Activated CD8-positive, alpha-beta memory T cell treated with anti-CD3 and anti-CD28 coated beads, Interleukin-2, amount 50 U/mL, for 1 hour (primary cell): Measurements from ENCODE around the gene SLCO2A1.

Source experiments
- DNase-seq: peaks from one replicate; pipeline ENCODE4 v3.0.0-alpha.2; 2020; ENCODE audit errors: extremely low read depth

Gene SLCO2A1

DNA sequence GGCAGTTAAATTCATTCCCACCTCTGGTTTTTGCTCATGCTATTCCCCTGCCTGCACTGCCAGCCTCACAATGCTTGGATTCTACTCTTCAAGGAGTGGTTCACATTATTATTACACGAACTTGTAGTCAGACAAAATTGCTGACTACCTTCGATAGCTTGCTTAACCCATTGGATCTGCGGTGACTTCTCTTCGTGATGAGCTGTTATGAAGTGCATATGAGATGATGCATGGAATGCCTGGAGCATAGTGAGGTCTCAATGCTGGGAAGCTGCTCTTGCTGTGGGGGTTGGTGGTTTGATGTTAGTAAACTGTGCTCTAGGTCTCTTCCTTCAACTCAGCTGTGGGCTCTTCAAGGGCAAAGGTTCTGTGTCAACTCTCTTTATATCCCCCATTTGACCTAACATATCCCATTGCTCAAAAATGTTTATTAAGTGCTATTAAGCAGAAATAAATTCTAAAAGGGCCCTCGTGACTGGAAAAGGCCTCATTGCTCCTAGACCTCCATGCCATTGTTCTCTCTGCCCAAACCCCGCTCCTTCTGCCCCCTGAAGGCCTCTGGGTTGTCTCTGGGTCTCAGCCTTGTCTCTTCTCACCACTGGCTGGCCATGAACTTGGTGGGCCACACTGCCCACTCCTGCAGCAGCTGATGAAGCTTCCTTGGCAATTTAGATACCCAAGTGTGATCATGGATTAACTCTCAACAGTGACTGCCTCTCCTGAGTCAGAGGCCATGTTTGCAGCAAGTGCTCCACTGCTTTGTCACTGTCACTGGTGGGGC lies 4.5 kb upstream of the SLCO2A1 start:
- DNase-seq: no peak

DNA sequence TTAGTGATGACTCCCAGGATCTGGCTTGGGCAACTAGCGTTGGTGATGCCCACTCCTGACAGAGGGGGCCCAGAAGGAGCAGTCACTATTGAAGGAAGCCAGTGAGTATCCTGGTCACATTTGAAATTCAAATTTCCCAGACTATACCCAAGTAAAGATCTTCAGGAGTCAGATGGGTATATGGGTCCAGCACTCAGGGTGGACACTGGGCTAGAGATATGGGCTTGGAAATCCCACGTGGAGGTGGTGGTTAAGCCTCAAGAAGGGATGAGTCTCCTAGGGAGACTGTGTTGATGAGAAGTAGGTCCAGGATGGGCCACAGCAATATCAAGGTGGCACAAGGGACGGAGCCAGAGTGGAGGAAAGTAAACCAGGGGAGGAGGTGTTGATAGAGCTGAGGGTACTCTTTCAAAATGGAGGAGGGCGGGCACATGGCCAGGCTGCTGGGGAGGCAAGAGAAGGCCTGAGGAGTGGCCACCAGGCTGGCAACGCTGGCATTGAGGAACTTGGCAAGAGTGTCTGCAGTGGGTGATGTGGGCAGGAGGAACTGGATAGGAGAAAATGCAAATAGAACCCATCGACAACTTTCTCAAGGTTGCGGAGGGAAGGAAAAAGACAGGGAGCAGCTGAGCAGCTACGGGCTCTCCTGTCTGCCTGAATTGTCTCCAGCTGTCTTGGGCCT lies 3.7 kb upstream of the SLCO2A1 start:
- no peak for DNase-seq

DNA sequence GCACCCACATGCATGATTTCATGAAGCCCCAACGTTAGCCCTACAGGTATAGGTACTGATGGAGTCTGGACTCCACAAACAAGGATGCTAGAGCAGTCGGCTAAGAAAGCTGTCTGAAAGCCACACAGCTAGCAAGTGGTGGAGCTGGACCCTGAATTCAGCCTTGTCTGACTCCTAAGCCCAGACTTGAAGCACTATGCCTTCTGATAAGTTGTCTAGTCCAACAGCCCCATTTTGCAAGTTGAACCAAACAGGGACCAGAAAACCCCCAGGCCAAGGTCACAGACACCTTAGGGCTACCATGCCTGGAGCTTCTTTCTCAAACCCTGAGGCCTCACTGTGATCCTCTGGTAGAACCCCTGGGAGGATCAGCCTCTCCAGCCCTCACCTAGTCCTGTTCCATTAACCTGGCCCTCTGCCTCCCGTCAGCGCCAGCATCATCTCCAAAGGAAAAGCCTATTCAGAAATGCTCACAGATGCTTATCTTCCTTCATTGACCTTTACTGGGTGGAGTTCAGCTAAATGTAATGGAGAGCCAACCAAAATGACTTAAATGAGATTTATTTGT lies 1.7 kb upstream of the SLCO2A1 start:
- no peak for DNase-seq

DNA sequence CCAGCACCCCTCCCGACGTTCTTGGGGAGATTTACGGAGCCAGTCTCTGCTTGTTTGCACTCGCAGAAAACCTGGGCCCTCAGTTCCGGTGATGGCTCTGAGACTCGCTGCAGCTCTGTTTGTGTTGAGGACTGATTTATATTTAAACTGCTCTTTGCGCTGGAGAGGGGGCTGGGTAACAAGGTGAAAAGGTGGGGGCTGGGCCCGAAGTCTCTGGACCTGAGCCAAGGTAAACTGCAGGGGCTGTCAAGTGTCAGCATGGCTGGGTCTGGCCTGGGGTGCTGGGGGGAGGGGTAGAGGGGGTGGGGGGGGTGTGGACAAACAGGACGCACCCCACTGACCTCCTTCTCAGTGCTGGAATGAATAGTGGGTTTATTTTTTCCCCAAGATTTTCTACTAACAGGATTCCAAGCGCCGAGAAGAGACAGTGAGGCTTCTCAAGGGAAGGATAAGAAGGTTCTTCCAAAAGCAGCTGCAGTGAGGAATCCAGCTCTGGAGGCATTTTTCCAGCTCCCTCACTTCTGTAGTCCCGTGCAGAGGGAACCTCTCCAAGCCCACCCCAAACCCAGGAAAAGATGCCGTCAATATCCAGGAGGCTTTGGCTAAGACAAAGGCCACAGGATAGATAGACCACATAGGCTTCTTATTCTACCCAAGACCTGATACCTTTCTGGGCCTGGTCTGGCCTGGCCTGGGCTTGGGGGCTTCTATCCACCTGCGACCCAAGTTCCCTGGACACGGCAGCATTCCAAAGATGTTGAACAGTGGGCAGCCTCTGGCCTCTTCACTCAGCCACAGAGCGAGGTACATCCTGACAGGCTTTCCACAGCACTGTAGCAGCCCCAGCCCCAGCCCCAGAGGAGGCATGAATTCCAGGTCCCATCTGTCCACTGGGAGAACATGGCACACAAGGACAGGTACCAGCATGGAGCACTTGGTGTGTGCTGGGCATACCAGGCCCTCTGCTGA lies 938 bp upstream of the SLCO2A1 start:
- no peak for DNase-seq

DNA sequence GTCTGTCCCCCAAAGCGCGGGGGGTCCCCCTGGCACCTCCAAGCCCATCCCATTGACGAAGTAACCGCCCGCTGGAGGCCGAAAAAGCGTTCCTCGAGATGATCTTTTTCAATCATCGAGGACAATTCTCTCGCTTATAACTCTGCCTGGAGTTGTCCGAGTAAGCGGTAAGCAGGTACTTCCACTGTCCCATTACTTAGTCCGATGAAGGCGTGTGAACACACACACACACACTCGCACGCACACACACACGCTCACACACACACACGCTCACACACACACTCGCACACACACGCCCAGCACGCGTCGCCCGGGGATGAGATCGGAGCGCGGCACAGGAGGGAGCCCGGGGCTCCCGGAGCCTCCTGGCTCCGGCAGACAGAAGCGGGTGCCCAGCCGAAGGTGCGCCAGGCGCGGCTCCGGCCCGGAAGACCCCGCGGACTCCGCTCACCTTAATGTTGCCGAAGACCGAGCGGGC lies 430 bp downstream of the SLCO2A1 start:
- DNase-seq: no peak

DNA sequence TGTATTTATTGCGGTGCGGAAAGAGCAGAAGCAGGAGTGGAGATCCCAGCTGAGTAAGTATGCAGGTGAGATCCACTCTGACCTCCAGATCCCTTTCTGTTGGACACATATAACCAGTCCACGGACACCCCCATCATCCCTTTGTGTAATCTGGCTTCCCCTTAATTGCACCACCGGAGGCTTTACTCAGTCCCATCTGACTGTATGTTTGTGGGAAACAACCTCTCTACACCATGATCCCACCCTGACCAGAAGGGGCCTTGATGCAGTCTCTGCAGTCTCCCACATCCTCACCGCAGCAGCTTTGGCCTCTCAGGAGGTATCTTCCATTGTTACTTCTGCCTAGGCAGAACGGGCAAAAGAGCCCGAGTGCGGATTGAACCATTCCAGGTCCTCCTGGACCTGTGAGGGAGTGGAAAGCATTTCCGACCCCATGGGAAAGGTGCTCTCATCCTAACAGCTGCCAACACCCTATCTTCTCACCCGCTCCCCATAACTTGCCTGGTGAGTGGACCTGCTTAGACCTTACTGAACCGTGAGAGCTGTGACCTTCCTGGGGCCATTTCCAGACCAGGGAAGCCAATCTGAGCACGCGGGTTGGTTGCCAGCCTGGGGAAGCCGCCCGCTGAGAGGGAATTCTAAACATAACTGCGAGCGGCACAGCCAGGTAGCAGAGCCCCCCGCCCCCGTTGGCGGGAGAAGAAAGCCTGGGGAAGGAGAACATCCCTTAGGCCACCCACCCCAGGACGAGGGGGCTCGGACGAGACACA lies 1.1 kb downstream of the SLCO2A1 start:
- DNase-seq: no peak

DNA sequence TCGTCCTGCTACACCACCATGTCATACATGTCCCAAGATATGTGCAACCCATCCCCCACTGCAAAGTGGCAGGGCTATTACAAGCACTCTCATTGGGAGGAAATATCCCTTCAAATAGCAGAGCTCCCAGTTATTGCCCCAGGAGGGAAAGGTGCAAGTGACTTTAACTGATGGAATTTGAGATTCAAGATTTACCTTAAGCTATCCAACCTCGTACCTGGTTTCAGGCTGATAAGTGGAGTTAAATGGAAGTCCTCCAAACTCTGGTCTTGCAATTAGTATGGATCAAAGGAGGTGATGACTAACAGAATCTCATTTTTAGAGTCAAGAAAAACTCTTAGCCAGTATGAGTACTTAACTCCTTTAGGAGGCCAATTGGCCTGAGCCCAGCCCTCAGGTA lies 2.1 kb downstream of the SLCO2A1 start:
- DNase-seq: no peak

DNA sequence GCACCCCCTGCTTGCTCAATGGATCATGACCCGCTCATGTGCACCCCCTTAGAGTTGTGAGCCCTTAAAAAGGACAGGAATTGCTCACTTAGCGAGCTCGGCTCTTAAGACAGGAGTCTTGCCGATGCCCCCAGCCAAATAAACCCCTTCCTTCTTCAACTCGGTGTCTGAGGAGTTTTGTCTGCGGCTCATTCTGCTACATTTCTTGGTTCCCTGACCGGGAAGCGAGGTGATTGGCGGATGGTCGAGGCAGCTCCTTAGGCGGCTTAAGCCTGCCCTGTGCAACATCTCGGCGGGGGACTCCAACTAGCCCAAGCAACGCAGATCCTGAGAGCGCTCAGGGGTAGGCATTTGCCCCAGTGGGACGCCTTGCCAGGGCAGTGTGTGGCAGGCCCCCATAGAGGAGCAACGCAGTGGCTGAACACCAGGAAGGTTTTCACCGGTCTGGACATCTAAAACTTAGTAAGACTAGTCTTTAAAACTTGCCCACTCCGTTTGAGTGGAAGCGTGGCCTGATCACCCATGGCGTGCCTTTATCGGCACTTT lies 9.5 kb downstream of the SLCO2A1 start:
- no peak for DNase-seq

DNA sequence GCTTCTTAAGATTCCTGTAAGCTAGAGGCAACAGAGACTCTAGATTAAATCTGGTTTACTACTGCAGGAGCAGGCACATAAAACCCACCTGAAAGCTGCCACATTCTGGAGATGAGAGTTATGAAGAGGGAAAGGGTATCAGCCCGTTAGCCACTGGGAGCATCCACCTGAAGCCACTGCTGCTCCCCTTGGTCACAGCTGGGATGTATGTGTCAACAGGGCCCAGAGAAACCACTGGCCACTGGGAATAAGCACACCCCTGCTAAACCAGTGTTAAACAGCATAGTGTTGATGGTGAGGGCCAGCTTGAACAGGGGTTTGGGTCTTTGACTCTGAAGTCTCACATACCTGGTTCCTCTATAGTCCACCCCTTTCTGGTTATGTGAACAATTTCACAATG lies 10.9 kb downstream of the SLCO2A1 start:
- DNase-seq: no peak

DNA sequence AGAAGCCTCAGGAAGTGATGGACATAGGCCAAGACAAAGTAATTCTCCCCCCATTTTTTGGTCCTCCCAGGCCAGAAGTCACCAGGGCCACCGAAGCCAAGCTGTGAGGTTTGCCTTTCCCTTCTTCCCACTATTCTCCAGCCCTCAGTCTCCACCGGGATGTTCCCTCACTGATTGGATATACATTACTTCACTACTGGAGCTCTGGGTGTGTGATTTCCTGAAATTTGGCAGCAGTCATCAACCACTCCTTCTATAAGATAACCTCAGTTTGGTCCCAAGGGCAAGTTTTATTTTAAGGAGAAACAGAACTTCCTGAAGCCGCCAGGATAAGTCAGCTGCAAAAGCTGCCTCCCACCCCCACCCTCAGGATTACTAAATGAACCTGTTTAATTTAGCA lies 11.3 kb downstream of the SLCO2A1 start:
- DNase-seq: no peak

DNA sequence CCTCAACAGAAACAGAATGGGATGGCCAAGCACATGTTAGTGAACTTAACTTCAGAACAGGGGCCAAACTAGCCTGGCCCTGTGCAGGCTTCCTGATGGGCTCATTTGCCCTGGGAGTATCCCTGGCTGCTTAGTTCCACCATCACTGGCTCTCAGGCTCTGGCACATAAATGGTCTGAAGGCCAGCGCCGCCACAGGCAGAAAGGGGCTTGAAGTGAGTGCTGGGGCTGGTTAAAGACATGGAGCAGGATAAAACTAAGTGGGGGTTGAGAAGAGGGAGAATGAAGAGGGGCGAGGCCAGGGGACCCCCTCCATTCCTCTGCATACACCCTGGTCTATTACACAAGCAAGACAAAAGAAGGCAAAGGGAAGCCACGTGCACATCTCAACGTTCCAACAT lies 12.2 kb downstream of the SLCO2A1 start:
- no peak for DNase-seq

DNA sequence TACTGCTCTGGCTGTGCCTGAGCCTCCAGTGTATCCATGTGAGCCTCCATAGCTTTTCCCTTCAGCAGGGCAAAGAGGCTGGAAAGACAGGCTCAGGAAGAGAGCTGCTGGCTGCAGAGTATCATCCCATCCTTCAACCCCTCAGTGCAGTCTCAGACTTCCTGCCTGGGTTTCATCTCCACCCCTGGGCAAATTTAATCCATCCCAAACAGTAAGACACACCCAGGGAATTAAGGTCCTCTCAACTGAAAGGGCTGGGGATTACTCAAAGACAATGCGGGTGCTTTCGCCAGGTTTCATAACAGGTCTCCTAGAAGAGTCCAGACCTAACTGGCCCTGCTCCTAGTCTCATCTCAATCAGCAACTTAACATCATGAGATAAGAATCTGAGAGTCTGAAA lies 15.5 kb downstream of the SLCO2A1 start:
- DNase-seq: no peak

DNA sequence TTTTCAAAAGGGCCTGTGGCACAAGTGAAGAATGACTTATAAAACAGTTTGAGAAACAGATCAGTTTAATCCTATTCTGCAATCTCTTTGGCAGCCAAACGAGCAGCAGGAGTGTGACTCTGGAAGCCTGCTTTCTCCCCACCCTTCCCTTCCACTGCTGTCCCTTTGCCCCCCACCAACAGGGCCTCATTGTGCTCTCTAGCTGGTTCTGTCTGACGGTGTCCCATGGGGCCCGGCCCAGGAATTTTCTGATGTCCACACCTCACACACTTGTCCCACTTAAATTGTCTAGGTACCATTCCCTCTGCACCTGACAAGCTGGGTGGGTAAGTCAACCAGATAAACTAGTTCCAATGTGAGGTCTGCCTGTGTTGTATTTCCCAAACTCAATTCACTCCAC lies 16.4 kb downstream of the SLCO2A1 start:
- no peak for DNase-seq

DNA sequence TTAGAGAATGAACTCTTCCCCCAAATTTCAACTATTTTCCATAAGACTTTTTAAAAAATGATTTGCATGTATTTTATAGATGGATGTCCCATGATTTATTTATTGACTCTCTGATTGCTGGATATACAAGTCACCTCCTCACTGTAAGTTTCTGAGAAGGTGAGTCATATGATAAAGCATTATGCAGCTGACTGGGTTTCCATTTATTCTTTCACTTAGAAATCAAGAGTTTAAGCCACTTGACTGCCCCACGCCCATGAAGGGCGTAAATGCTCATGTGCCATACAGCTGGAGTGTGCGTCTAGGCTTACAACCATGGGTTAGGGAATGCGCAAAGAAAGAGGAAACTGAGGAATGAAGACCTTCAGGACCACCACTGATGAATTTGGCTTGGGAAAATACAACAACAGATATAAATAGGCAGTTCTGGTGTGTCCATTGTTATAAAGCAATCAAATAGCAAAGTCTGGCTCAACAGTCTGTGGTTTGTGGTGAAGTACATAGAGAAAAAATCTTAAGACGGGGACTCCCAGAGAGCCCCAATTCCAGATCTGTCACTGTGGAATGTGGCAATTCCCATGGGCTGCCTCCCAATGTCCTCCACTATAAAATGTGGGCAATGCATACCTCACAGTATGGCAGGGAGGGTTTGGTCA lies 20.3 kb downstream of the SLCO2A1 start:
- DNase-seq: no peak

DNA sequence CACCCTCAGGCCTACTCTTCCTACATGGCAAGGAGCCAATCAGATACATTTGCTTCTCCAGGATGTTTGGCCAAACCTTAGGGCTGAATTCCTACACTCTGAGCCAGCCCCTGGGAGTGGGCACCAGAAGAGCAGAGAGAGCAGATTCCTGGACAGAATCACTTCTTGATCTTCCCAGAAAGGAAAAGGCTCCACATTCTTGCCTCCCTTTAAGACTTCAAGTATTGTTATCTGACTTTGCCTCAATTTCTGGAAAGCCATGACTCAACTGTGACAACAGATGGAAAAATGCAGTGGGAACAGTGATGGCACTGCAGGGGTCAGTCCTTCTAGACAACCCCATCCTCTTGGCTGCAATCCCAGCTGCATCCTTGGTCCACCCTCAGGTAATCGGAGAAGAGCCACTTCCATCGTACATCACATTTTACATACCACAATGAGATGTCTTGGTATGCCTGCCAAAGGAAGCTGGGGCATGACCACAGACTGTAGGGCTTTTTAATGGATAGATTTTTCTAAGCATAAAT lies 21.0 kb downstream of the SLCO2A1 start:
- no peak for DNase-seq

DNA sequence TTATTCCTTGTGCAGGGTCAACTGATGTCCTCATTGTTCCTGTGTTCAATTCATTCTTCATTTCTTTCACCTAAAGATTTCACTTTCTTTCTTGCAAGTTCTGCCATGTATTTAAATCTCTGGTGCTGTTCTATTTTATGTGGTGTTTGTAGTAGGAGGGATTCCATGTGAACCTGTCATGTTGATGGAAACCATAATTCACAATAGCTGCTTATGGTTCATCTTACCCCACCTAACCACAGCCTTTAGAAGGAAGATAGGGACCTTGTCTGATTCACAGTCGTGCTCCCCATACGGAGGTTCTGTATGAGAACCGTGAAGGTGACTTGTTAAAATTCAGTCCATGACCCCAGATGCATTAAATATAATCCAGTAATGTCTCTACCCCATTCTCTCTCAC lies 21.9 kb downstream of the SLCO2A1 start:
- DNase-seq: no peak

DNA sequence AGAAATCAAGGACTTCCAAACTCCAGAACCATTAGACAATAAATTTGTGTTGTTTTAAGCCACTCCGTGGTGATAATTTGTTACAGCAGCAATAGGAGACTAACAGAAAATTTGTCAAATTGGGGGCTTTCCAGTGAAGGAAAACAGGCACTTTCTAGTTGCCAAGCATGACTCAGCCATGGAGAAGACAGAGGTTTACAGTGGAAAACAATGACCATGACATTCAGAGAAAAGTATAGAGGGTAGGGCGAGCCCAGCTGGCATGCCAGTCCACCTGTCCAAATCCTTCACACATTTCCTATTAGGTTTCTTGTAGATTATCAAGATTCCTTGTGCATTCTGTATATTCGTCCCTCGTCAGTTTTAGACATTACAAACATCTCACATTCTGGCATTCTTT lies 24.9 kb downstream of the SLCO2A1 start:
- no peak for DNase-seq

DNA sequence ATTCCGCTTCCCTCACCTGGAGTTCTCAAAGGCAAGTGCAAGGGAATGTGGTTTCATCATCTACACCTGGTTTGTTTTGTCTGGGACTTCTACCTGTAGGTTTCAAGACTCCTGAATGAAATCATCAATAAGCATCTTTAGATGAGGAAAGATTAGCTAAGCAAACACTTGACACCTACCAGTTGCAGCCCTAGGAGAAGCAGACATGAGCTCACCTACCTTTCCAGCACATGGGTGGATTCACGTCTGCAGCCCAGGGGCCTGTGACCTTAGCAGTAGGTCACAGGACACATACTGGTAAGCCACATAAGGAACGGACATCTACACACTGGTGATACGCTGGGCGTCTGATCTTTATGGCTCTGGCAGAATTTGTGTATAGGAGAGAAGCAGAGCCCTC lies 26.7 kb downstream of the SLCO2A1 start:
- DNase-seq: no peak

DNA sequence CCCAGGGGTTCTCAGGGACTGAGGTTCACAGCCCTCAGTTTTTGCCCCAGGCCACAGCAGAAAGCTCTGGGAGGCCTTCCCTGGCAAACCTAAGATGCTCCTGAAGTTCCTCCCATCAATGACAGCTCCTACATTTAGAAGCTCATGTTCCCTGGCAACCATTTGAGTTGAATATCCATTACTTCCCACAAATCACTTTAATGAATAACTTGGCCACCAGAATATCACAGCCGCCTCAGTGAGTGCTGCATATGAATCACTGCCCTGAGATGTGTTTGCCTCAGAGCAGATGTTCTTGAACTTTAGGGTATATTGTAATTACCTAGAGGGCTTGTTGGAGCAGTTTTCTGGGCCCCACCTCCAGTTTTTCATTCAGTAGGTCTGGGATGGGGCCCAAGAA lies 27.4 kb downstream of the SLCO2A1 start:
- no peak for DNase-seq

DNA sequence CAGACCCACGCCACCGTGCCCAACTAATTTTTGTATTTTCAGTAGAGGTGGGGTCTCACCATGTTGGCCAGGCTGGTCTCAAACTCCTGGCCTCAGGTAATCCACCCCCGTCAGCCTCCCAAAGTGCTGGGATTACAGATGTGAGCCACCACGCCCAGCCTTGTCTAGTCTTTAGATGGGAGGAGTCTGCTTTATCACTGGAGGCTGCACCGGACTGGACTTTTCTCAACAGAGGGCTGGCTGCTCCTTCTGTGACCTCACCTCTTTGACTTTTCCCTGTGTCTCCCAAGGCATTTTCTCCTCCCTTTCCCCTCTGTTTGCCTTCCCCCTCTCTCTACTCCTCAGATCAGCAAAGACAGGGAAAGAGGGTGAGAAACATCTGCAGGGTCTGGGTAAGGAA lies 28.5 kb downstream of the SLCO2A1 start:
- DNase-seq: no peak
